Uterus (tissue), 2 donors: ENCODE results near the gene BPIFB4.

Experiments
- CTCF ChIP-seq, 4 experiments: fragments of 200-600 bp in 2 of 4; fragments of 450-650 bp in 2 of 4; sonication (generic) in 2 of 4; IDR thresholded peaks; one replicate each; pipeline ENCODE4 v1.5.1; 2016 to 2019; ENCODE audit warnings: antibody characterized with exemption in 4 of 4, mild to moderate bottlenecking in 2 of 4, moderate library complexity in 1 of 4
- POLR2A ChIP-seq, 2 donors: fragments of 450-650 bp; IDR thresholded peaks; one replicate each; pipeline ENCODE4 v1.6.1; 2016; ENCODE audit warnings: antibody characterized with exemption in 2 of 2, mild to moderate bottlenecking in 1 of 2, moderate library complexity in 1 of 2

GRCh38 chr20:33124261-33124660, 44.8 kb downstream of the BPIFB4 start:
- TF ChIP-seq POLR2A (IDR thresholded peaks at IDR 0.05) = no peak
- no peak for TF ChIP-seq CTCF (IDR thresholded peaks at IDR 0.05)
